ENCODE data around the gene C6.

C6 gene

GRCh38 chr5:41157272-41157894 lies 55.9 kb downstream of the C6 start:
- H3K27ac ChIP-seq (ENCODE audit: poor library complexity, severe bottlenecking): no peak overlapping the region
- no peak for TF ChIP-seq CTCF (IDR thresholded peaks at IDR 0.05; ENCODE audit: poor library complexity, severe bottlenecking)
- H3K27me3 ChIP-seq (ENCODE audit: insufficient read depth, poor library complexity, severe bottlenecking): peaks cover 7% of the 10 kb centered on the region
- no peaks in the 10 kb centered on the region for H3K9me3 ChIP-seq (ENCODE audit: severe bottlenecking)
- H3K4me3 ChIP-seq (ENCODE audit: severe bottlenecking): no peak overlapping the region
- H3K4me1 ChIP-seq (ENCODE audit: insufficient read depth, poor library complexity, severe bottlenecking): no peaks in the 10 kb centered on the region
- H3K36me3 ChIP-seq (ENCODE audit: low read depth): no peaks in the 10 kb centered on the region
- DNase-seq (ENCODE audit: low spot score) (no peak), ATAC-seq (ENCODE audit: low read depth) (no peak)

GRCh38 chr5:41156739-41157138 lies 56.6 kb downstream of the C6 start:
- ATAC-seq (ENCODE audit: low read depth): no peak
- no peak overlapping the region for H3K4me3 ChIP-seq (ENCODE audit: severe bottlenecking)
- no peak overlapping the region for H3K27ac ChIP-seq (ENCODE audit: poor library complexity, severe bottlenecking)
- no peak for DNase-seq (ENCODE audit: low spot score)
- H3K36me3 ChIP-seq (ENCODE audit: low read depth): no peaks in the 10 kb centered on the region
- no peaks in the 10 kb centered on the region for H3K9me3 ChIP-seq (ENCODE audit: severe bottlenecking)
- H3K27me3 ChIP-seq (ENCODE audit: insufficient read depth, poor library complexity, severe bottlenecking): peaks cover 7% of the 10 kb centered on the region
- no peaks in the 10 kb centered on the region for H3K4me1 ChIP-seq (ENCODE audit: insufficient read depth, poor library complexity, severe bottlenecking)
- TF ChIP-seq CTCF (IDR thresholded peaks at IDR 0.05; ENCODE audit: poor library complexity, severe bottlenecking): no peak

GRCh38 chr5:41154491-41154890 lies 58.8 kb downstream of the C6 start:
- no peaks in the 10 kb centered on the region for H3K9me3 ChIP-seq (ENCODE audit: severe bottlenecking)
- DNase-seq (ENCODE audit: low spot score): no peak

GRCh38 chr5:41151564-41151963 lies 61.8 kb downstream of the C6 start:
- no peak overlapping the region for H3K27ac ChIP-seq (ENCODE audit: poor library complexity, severe bottlenecking)
- H3K27me3 ChIP-seq (ENCODE audit: insufficient read depth, poor library complexity, severe bottlenecking): peaks cover 3% of the 10 kb centered on the region
- ATAC-seq (ENCODE audit: low read depth) (no peak), DNase-seq (ENCODE audit: low spot score) (no peak)
- no peaks in the 10 kb centered on the region for H3K4me1 ChIP-seq (ENCODE audit: insufficient read depth, poor library complexity, severe bottlenecking)
- no peaks in the 10 kb centered on the region for H3K36me3 ChIP-seq (ENCODE audit: low read depth)
- H3K9me3 ChIP-seq (ENCODE audit: severe bottlenecking): no peaks in the 10 kb centered on the region
- H3K4me3 ChIP-seq (ENCODE audit: severe bottlenecking): no peak overlapping the region
- TF ChIP-seq CTCF (IDR thresholded peaks at IDR 0.05; ENCODE audit: poor library complexity, severe bottlenecking): no peak

More at GRCh38 chr5:41154491-41154890, 58.8 kb downstream of the C6 start:
- TF ChIP-seq CTCF (IDR thresholded peaks at IDR 0.05; ENCODE audit: poor library complexity, severe bottlenecking): no peak
- Histone ChIP-seq H3K4me1 (ENCODE audit: insufficient read depth, poor library complexity, severe bottlenecking) (no peaks in the 10 kb centered on the region), H3K27me3 (ENCODE audit: insufficient read depth, poor library complexity, severe bottlenecking) (peaks cover 5% of the 10 kb centered on the region), H3K27ac (ENCODE audit: poor library complexity, severe bottlenecking) (no peak overlapping the region), H3K4me3 (ENCODE audit: severe bottlenecking) (no peak overlapping the region), H3K36me3 (ENCODE audit: low read depth) (no peaks in the 10 kb centered on the region)
- no peak for ATAC-seq (ENCODE audit: low read depth)

- no peak overlapping the region for H3K27ac ChIP-seq (ENCODE audit: poor library complexity, severe bottlenecking)
- no peak for TF ChIP-seq CTCF (IDR thresholded peaks at IDR 0.05; ENCODE audit: poor library complexity, severe bottlenecking)
- no peak for DNase-seq (ENCODE audit: low spot score)
- H3K4me3 ChIP-seq (ENCODE audit: severe bottlenecking): no peak overlapping the region
- peaks cover 5% of the 10 kb centered on the region for H3K27me3 ChIP-seq (ENCODE audit: insufficient read depth, poor library complexity, severe bottlenecking)
- no peaks in the 10 kb centered on the region for H3K36me3 ChIP-seq (ENCODE audit: low read depth)
- H3K4me1 ChIP-seq (ENCODE audit: insufficient read depth, poor library complexity, severe bottlenecking): no peaks in the 10 kb centered on the region
- H3K9me3 ChIP-seq (ENCODE audit: severe bottlenecking): no peaks in the 10 kb centered on the region
- no peak for ATAC-seq (ENCODE audit: low read depth)
Observed at GRCh38 chr5:41148448-41148847, 64.9 kb downstream of the C6 start.
